ENCODE measurements around the gene OGFOD1. TPM values are rescaled to one million over a fixed set of nuclear protein-coding genes. Genes with fewer than 3 reads are reported as not detected.

The OGFOD1 gene
- total RNA-seq, 3 donors from 2014 or later = 99.3 to 108 (median 101) TPM

DNA sequence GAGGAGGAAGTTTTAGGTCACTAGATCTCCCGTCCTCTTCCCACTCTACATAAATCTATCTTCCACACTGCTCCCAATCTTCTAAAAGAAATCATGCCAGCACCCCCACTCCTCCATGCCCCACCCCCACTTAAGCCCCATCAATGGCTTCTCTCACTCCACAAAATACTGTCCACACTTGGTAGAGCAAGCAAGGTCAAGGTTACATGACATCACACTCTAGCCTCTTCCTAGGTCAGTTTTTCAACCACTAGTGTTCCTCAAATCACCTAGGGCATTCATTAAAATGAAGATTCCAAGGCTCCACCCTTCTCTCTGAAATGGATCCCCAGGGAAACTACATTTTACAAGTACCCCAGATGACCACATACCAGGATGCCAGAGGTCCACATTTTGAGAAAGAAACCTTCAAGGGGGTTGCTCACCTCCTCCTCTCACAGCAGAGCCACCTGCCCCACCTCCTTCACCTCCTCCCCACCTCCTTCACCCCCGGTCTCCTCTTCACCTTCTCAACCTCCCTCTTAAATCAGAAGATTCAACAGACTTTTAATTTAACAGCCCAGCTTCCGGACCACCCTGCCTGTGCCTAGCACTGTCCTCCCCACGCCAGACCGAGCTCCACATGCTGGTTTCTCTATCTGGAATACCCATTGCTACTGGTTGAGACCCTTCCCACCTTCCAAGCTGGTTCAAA is 29.2 kb upstream of the OGFOD1 start:
- H3K4me3 Mint-ChIP-seq = no peak overlapping the region
- H3K36me3 Mint-ChIP-seq (ENCODE audit: insufficient read depth) = no peaks in the 10 kb centered on the region
- H3K27me3 Mint-ChIP-seq (ENCODE audit: low read depth) = no peaks in the 10 kb centered on the region
- peaks cover 46% of the 10 kb centered on the region for H3K4me1 Mint-ChIP-seq (ENCODE audit: low read depth)
- DNase-seq = no peak
- no peaks in the 10 kb centered on the region for H3K9me3 Mint-ChIP-seq
- ATAC-seq = no peak

- ATAC-seq (no peak), DNase-seq (no peak)
- Mint-ChIP-seq H3K4me3 (peak overlapping the region; percentile 97), H3K9me3 (no peaks in the 10 kb centered on the region), H3K4me1 (ENCODE audit: low read depth) (peaks cover 46% of the 10 kb centered on the region), H3K36me3 (ENCODE audit: insufficient read depth) (no peaks in the 10 kb centered on the region), H3K27me3 (ENCODE audit: low read depth) (no peaks in the 10 kb centered on the region)
These were observed 28.4 kb upstream of the OGFOD1 start for GRCh38 chr16:56422896-56423441.

GRCh38 chr16:56423584-56424403 is 27.6 kb upstream of the OGFOD1 start:
- Mint-ChIP-seq H3K4me3 (peak overlapping the region; percentile 97), H3K9me3 (no peaks in the 10 kb centered on the region), H3K27me3 (ENCODE audit: low read depth) (no peaks in the 10 kb centered on the region), H3K36me3 (ENCODE audit: insufficient read depth) (no peaks in the 10 kb centered on the region), H3K4me1 (ENCODE audit: low read depth) (peaks cover 44% of the 10 kb centered on the region)
- ATAC-seq (no peak), DNase-seq (no peak)

GRCh38 chr16:56424404-56424764 is 27.0 kb upstream of the OGFOD1 start:
- DNase-seq (no peak), ATAC-seq (no peak)
- Mint-ChIP-seq H3K27me3 (ENCODE audit: low read depth) (no peaks in the 10 kb centered on the region), H3K9me3 (no peaks in the 10 kb centered on the region), H3K4me1 (ENCODE audit: low read depth) (peaks cover 44% of the 10 kb centered on the region), H3K4me3 (peak overlapping the region; percentile 97), H3K36me3 (ENCODE audit: insufficient read depth) (peaks cover 1% of the 10 kb centered on the region)

DNA sequence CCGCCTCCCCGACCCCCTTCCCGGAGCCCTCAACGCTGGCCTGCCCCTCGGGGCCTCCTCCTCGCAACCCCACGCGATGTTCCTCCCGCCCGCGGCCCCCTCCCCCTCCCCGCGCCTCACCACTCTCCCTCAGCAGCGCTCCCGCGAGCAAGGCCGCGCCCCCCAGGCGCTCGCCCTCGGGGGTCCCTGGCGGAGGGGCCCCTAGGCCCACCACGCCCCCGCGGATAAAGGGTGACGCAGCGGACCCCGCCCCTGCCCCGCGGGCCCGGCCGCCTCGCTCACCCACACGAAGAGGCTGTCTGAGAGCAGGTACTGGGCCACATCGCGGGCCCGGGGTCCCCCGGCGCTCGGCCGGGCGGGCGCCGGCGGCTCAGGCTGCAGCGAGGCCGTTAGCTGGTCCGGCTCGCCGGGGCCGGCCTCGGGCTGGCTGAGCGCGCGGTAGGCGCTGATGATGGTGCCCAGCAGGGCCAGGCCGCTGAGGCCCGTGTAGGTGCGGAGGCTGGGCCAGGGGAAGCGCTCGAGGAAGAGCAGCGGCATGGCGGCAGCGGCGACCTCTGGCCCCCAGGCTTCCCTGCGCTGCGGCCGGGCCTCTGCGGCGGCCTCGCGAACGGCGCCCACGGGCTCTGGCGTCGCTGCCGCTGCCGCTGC is 26.4 kb upstream of the OGFOD1 start:
- peak; percentile 59 to 60 for ATAC-seq
- DNase-seq = peak; percentile 37
- Mint-ChIP-seq H3K4me3 (peak overlapping the region; percentile 97), H3K4me1 (ENCODE audit: low read depth) (peaks cover 44% of the 10 kb centered on the region), H3K27me3 (ENCODE audit: low read depth) (no peaks in the 10 kb centered on the region), H3K36me3 (ENCODE audit: insufficient read depth) (peaks cover 1% of the 10 kb centered on the region), H3K9me3 (no peaks in the 10 kb centered on the region)

- H3K4me1 Mint-ChIP-seq (ENCODE audit: low read depth) = peaks cover 39% of the 10 kb centered on the region
- H3K27me3 Mint-ChIP-seq (ENCODE audit: low read depth) = no peaks in the 10 kb centered on the region
- H3K9me3 Mint-ChIP-seq = no peaks in the 10 kb centered on the region
- H3K4me3 Mint-ChIP-seq = peak within 1 kb of the TSS; percentile 97
- peak; percentile 97 to 98 for ATAC-seq
- peaks cover 2% of the 10 kb centered on the region for H3K36me3 Mint-ChIP-seq (ENCODE audit: insufficient read depth)
- DNase-seq = peak; percentile 48
These were observed 25.9 kb upstream of the OGFOD1 start, which contains the start of gene AMFR for GRCh38 chr16:56425439-56425832. Gene AMFR (minus strand): TSS chr16:56425545. CDS start chr16:56425327, 218 bp downstream.

- H3K9me3 Mint-ChIP-seq = no peaks in the 10 kb centered on the region
These were observed 24.8 kb upstream of the OGFOD1 start for GRCh38 chr16:56426585-56426984.

GRCh38 chr16:56428091-56428490 is 23.3 kb upstream of the OGFOD1 start:
- Mint-ChIP-seq H3K4me1 (ENCODE audit: low read depth) (peaks cover 18% of the 10 kb centered on the region), H3K36me3 (ENCODE audit: insufficient read depth) (peaks cover 11% of the 10 kb centered on the region), H3K4me3 (no peak overlapping the region), H3K9me3 (no peaks in the 10 kb centered on the region), H3K27me3 (ENCODE audit: low read depth) (no peaks in the 10 kb centered on the region)
- DNase-seq (no peak), ATAC-seq (no peak)

More at GRCh38 chr16:56426585-56426984, 24.8 kb upstream of the OGFOD1 start:
- DNase-seq (no peak), ATAC-seq (no peak)
- peak overlapping the region; percentile 76 for H3K4me3 Mint-ChIP-seq
- H3K27me3 Mint-ChIP-seq (ENCODE audit: low read depth) = no peaks in the 10 kb centered on the region
- peaks cover 33% of the 10 kb centered on the region for H3K4me1 Mint-ChIP-seq (ENCODE audit: low read depth)
- peaks cover 8% of the 10 kb centered on the region for H3K36me3 Mint-ChIP-seq (ENCODE audit: insufficient read depth)

DNA sequence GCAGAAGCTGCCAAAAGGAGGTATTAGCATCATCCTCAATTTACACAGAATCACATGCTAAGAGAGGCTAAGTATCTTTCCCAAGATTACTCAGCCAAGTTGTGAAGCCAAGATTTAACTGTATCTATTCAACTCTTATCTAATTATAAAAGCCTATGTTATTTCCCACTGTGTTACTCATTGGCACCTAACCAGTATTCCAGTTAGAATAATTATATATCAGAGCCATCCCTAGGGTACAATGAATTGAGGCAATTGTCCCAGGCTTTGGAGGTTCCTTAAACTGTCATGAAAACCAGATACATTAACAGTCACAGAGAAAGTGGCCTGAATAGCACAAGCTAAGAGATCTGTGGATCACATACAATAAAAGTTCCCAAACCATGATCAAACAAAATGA is 15.1 kb upstream of the OGFOD1 start:
- peaks cover 28% of the 10 kb centered on the region for H3K36me3 Mint-ChIP-seq (ENCODE audit: insufficient read depth)
- ATAC-seq (no peak), DNase-seq (no peak)
- H3K4me3 Mint-ChIP-seq = no peak overlapping the region
- H3K27me3 Mint-ChIP-seq (ENCODE audit: low read depth) = no peaks in the 10 kb centered on the region
- no peaks in the 10 kb centered on the region for H3K9me3 Mint-ChIP-seq
- no peaks in the 10 kb centered on the region for H3K4me1 Mint-ChIP-seq (ENCODE audit: low read depth)

- DNase-seq (no peak), ATAC-seq (no peak)
- Mint-ChIP-seq H3K4me3 (no peak overlapping the region), H3K27me3 (ENCODE audit: low read depth) (no peaks in the 10 kb centered on the region), H3K36me3 (ENCODE audit: insufficient read depth) (peaks cover 39% of the 10 kb centered on the region), H3K4me1 (ENCODE audit: low read depth) (peaks cover 2% of the 10 kb centered on the region), H3K9me3 (no peaks in the 10 kb centered on the region)
These were observed 13.3 kb upstream of the OGFOD1 start for GRCh38 chr16:56438038-56438437.

- no peak for ATAC-seq
- no peak overlapping the region for H3K4me3 Mint-ChIP-seq
These were observed 4.1 kb upstream of the OGFOD1 start for GRCh38 chr16:56447286-56447685.

GRCh38 chr16:56448005-56448404 is 3.3 kb upstream of the OGFOD1 start:
- DNase-seq (no peak), ATAC-seq (no peak)
- H3K27me3 Mint-ChIP-seq (ENCODE audit: low read depth) = no peaks in the 10 kb centered on the region
- peaks cover 42% of the 10 kb centered on the region for H3K4me1 Mint-ChIP-seq (ENCODE audit: low read depth)
- peaks cover 18% of the 10 kb centered on the region for H3K36me3 Mint-ChIP-seq (ENCODE audit: insufficient read depth)
- H3K4me3 Mint-ChIP-seq = peak overlapping the region; percentile 19
- H3K9me3 Mint-ChIP-seq = no peaks in the 10 kb centered on the region

More at GRCh38 chr16:56447286-56447685, 4.1 kb upstream of the OGFOD1 start:
- no peaks in the 10 kb centered on the region for H3K27me3 Mint-ChIP-seq (ENCODE audit: low read depth)
- peaks cover 36% of the 10 kb centered on the region for H3K4me1 Mint-ChIP-seq (ENCODE audit: low read depth)
- no peaks in the 10 kb centered on the region for H3K9me3 Mint-ChIP-seq
- DNase-seq = no peak
- peaks cover 24% of the 10 kb centered on the region for H3K36me3 Mint-ChIP-seq (ENCODE audit: insufficient read depth)

- Mint-ChIP-seq H3K27me3 (ENCODE audit: low read depth) (no peaks in the 10 kb centered on the region), H3K4me3 (peak overlapping the region; percentile 98), H3K4me1 (ENCODE audit: low read depth) (peaks cover 47% of the 10 kb centered on the region), H3K36me3 (ENCODE audit: insufficient read depth) (peaks cover 25% of the 10 kb centered on the region), H3K9me3 (no peaks in the 10 kb centered on the region)
- peak; percentile 8 to 10 for ATAC-seq
- DNase-seq = no peak
These were observed 924 bp upstream of the OGFOD1 start for GRCh38 chr16:56450275-56450985.

All from activated T-cell treated with anti-CD3 and anti-CD28 coated beads, Interleukin-2, amount 50 U/mL, for 4 hours (primary cell).